ENCODE results near the gene STK24.

Gene STK24

DNA sequence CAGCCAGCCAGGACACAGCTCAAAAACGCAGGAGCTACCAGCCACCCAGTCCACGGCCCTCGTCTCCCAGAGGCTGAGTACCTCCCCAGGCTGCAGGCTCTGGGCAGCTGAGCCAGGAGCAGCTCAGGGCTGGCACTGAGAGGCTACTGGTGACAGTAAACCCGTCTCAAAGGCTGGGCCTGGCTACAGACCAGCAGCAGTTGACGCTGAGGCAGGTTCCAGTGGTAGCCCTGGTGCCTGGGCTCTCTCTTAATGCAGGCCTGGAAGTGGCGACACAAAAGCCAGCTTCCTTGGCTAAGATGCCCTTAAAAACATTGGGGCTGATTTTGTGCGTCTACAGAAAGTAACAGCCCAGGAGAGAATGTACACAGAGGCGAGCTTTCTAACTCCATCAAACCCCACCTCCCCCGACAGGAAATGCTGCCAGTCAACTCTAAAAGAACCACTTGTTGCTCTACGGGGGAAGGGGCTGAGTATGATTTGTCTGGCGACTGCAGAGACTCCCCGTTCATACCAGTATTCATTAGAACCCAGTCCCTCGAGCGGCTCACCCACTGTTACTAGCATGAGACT, 126.3 kb downstream of the STK24 start:
- Histone ChIP-seq H3K79me2 (ENCODE audit: insufficient read depth, low read length) (no peaks in the 10 kb centered on the region), H3K4me1 (ENCODE audit: insufficient read depth, low read length, poor library complexity, severe bottlenecking) (peaks cover 26% of the 10 kb centered on the region), H3K9ac (ENCODE audit: low read depth, low read length, poor library complexity, severe bottlenecking) (peak overlapping the region; percentile 8), H4K20me1 (ENCODE audit: insufficient read depth, low read length, poor library complexity, severe bottlenecking) (peaks cover 4% of the 10 kb centered on the region), H3K9me3 (ENCODE audit: insufficient read depth, low read depth, low read length) (no peaks in the 10 kb centered on the region), H3K4me3 (ENCODE audit: low read length, poor library complexity, severe bottlenecking) (no peak overlapping the region), H3K4me2 (ENCODE audit: low read depth, low read length, poor library complexity, severe bottlenecking) (peak overlapping the region; percentile 26), H3F3A (ENCODE audit: low read depth) (no peaks in the 10 kb centered on the region), H3K36me3 (ENCODE audit: insufficient read depth, low read length) (peaks cover 52% of the 10 kb centered on the region; the same call in 1 of the 2 replicates), H3K27me3 (ENCODE audit: insufficient read depth, low read length, poor library complexity, severe bottlenecking) (no peaks in the 10 kb centered on the region), H2AFZ (ENCODE audit: low read length) (no peak overlapping the region), H3K9me2 (replicated peaks; ENCODE audit: low read depth, low read length) (no peaks in the 10 kb centered on the region)
- TF ChIP-seq EZH2phosphoT487 (IDR thresholded peaks at IDR 0.05; ENCODE audit: borderline replicate concordance) = no peak
- TF ChIP-seq, protein P1, sequence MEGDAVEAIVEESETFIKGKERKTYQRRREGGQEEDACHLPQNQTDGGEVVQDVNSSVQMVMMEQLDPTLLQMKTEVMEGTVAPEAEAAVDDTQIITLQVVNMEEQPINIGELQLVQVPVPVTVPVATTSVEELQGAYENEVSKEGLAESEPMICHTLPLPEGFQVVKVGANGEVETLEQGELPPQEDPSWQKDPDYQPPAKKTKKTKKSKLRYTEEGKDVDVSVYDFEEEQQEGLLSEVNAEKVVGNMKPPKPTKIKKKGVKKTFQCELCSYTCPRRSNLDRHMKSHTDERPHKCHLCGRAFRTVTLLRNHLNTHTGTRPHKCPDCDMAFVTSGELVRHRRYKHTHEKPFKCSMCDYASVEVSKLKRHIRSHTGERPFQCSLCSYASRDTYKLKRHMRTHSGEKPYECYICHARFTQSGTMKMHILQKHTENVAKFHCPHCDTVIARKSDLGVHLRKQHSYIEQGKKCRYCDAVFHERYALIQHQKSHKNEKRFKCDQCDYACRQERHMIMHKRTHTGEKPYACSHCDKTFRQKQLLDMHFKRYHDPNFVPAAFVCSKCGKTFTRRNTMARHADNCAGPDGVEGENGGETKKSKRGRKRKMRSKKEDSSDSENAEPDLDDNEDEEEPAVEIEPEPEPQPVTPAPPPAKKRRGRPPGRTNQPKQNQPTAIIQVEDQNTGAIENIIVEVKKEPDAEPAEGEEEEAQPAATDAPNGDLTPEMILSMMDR (conservative IDR thresholded peaks at IDR 0.05; ENCODE audit: low read length) = no peak

DNA sequence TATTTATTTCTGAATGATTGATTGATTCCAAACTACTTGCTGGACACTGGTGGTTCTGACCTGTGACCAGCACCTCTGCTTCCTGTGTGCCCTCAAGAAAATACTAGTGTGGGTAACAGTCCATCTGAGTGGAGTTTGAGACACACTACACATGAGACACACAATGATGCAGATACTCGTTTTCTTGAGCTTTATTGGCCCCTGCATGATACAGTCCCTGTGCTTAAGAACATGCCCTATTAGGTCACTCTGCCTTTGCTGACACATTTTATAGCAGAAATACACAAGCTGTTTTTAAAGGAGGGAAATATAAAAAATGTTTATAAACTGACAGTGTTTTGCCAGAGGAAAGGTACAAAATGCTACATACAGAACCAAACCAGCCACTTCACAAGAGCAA, 126.9 kb downstream of the STK24 start:
- Histone ChIP-seq H3F3A (ENCODE audit: low read depth) (no peaks in the 10 kb centered on the region), H2AFZ (ENCODE audit: low read length) (no peak overlapping the region), H3K4me1 (ENCODE audit: insufficient read depth, low read length, poor library complexity, severe bottlenecking) (peaks cover 23% of the 10 kb centered on the region), H3K27me3 (ENCODE audit: insufficient read depth, low read length, poor library complexity, severe bottlenecking) (no peaks in the 10 kb centered on the region), H3K9me3 (ENCODE audit: insufficient read depth, low read depth, low read length) (no peaks in the 10 kb centered on the region), H3K79me2 (ENCODE audit: insufficient read depth, low read length) (no peaks in the 10 kb centered on the region), H3K36me3 (ENCODE audit: insufficient read depth, low read length) (peaks cover 49% of the 10 kb centered on the region; the same call in 1 of the 2 replicates), H3K9me2 (replicated peaks; ENCODE audit: low read depth, low read length) (no peaks in the 10 kb centered on the region), H3K9ac (ENCODE audit: low read depth, low read length, poor library complexity, severe bottlenecking) (peak overlapping the region; percentile 8), H3K4me2 (ENCODE audit: low read depth, low read length, poor library complexity, severe bottlenecking) (peak overlapping the region; percentile 26), H3K4me3 (ENCODE audit: low read length, poor library complexity, severe bottlenecking) (no peak overlapping the region), H4K20me1 (ENCODE audit: insufficient read depth, low read length, poor library complexity, severe bottlenecking) (peaks cover 4% of the 10 kb centered on the region)
- no peak for TF ChIP-seq EZH2phosphoT487 (IDR thresholded peaks at IDR 0.05; ENCODE audit: borderline replicate concordance)
- TF ChIP-seq, protein P1 (conservative IDR thresholded peaks at IDR 0.05; ENCODE audit: low read length) = no peak

DNA sequence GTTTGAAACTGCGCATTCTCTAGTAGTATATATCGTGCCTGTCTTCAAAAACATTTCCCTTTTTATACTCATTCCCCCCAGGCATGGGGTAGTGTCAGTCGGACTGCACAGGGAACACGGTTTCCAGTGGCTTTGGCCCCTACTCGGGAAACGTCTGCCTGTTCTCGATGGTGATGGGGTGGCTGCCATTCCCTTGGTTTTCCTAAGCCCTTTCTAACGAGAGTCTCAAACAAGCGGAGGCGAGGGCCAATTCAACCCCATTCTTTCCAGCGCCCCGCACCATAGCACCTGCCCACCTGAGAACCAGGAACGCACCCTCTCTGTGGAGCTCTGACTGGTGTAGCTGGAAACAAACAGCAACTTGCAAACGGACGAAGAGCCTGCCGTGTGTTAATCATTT, 127.6 kb downstream of the STK24 start:
- Histone ChIP-seq H2AFZ (ENCODE audit: low read length) (no peak overlapping the region), H3K9ac (ENCODE audit: low read depth, low read length, poor library complexity, severe bottlenecking) (no peak overlapping the region), H3K9me3 (ENCODE audit: insufficient read depth, low read depth, low read length) (no peaks in the 10 kb centered on the region), H4K20me1 (ENCODE audit: insufficient read depth, low read length, poor library complexity, severe bottlenecking) (peaks cover 4% of the 10 kb centered on the region), H3K4me3 (ENCODE audit: low read length, poor library complexity, severe bottlenecking) (no peak overlapping the region), H3K9me2 (replicated peaks; ENCODE audit: low read depth, low read length) (no peaks in the 10 kb centered on the region), H3K36me3 (ENCODE audit: insufficient read depth, low read length) (peaks cover 41% of the 10 kb centered on the region; the same call in 1 of the 2 replicates), H3K27me3 (ENCODE audit: insufficient read depth, low read length, poor library complexity, severe bottlenecking) (no peaks in the 10 kb centered on the region), H3K4me1 (ENCODE audit: insufficient read depth, low read length, poor library complexity, severe bottlenecking) (peaks cover 16% of the 10 kb centered on the region), H3F3A (ENCODE audit: low read depth) (no peaks in the 10 kb centered on the region), H3K79me2 (ENCODE audit: insufficient read depth, low read length) (no peaks in the 10 kb centered on the region), H3K4me2 (ENCODE audit: low read depth, low read length, poor library complexity, severe bottlenecking) (no peak overlapping the region)
- TF ChIP-seq, protein P1 (conservative IDR thresholded peaks at IDR 0.05; ENCODE audit: low read length) = no peak
- no peak for TF ChIP-seq EZH2phosphoT487 (IDR thresholded peaks at IDR 0.05; ENCODE audit: borderline replicate concordance)

Data from Loucy (cell line).